ENCODE measurements around the gene ADNP2. TPM values are rescaled to one million over a fixed set of nuclear protein-coding genes. Genes with fewer than 3 reads are reported as not detected.
A peak's percentile ranks its signal among the peaks of the same experiment; 100 is the strongest.

The ADNP2 gene
- total RNA-seq, 1 donor from 2014 or later = 19.2 TPM

- H3K9me3 Mint-ChIP-seq (ENCODE audit: unreplicated experiment) = peaks cover 30% of the 10 kb centered on the region
These were observed 20.2 kb upstream of the ADNP2 start for GRCh38 chr18:80088823-80089222.

GRCh38 chr18:80095414-80095813 lies 13.6 kb upstream of the ADNP2 start:
- H3K36me3 Mint-ChIP-seq (ENCODE audit: unreplicated experiment) = no peaks in the 10 kb centered on the region
- no peak overlapping the region for H3K4me3 Mint-ChIP-seq (ENCODE audit: unreplicated experiment)
- H3K9me3 Mint-ChIP-seq (ENCODE audit: unreplicated experiment) = peaks cover 7% of the 10 kb centered on the region
- no peaks in the 10 kb centered on the region for H3K4me1 Mint-ChIP-seq (ENCODE audit: unreplicated experiment)
- DNase-seq (ENCODE audit: extremely low spot score, unreplicated experiment) = peak; percentile 77
- no peak for TF ChIP-seq CTCF (IDR thresholded peaks at IDR 0.05)
- peaks cover 15% of the 10 kb centered on the region for H3K27me3 Mint-ChIP-seq (ENCODE audit: unreplicated experiment)
- H3K27ac Mint-ChIP-seq (ENCODE audit: unreplicated experiment) = no peak overlapping the region

More at GRCh38 chr18:80088823-80089222, 20.2 kb upstream of the ADNP2 start:
- Mint-ChIP-seq H3K4me3 (ENCODE audit: unreplicated experiment) (no peak overlapping the region), H3K27me3 (ENCODE audit: unreplicated experiment) (peaks cover 8% of the 10 kb centered on the region), H3K36me3 (ENCODE audit: unreplicated experiment) (no peaks in the 10 kb centered on the region), H3K4me1 (ENCODE audit: unreplicated experiment) (no peaks in the 10 kb centered on the region), H3K27ac (ENCODE audit: unreplicated experiment) (no peak overlapping the region)
- DNase-seq (ENCODE audit: extremely low spot score, unreplicated experiment) = no peak
- no peak for TF ChIP-seq CTCF (IDR thresholded peaks at IDR 0.05)

GRCh38 chr18:80096032-80096565 lies 13.0 kb upstream of the ADNP2 start:
- Mint-ChIP-seq H3K27ac (ENCODE audit: unreplicated experiment) (no peak overlapping the region), H3K27me3 (ENCODE audit: unreplicated experiment) (peaks cover 15% of the 10 kb centered on the region), H3K4me1 (ENCODE audit: unreplicated experiment) (no peaks in the 10 kb centered on the region), H3K36me3 (ENCODE audit: unreplicated experiment) (no peaks in the 10 kb centered on the region), H3K4me3 (ENCODE audit: unreplicated experiment) (no peak overlapping the region), H3K9me3 (ENCODE audit: unreplicated experiment) (peaks cover 7% of the 10 kb centered on the region)
- no peak for TF ChIP-seq CTCF (IDR thresholded peaks at IDR 0.05)
- peak; percentile 68 for DNase-seq (ENCODE audit: extremely low spot score, unreplicated experiment)

- Mint-ChIP-seq H3K4me3 (ENCODE audit: unreplicated experiment) (no peak overlapping the region), H3K36me3 (ENCODE audit: unreplicated experiment) (no peaks in the 10 kb centered on the region), H3K27me3 (ENCODE audit: unreplicated experiment) (peaks cover 10% of the 10 kb centered on the region), H3K27ac (ENCODE audit: unreplicated experiment) (no peak overlapping the region), H3K9me3 (ENCODE audit: unreplicated experiment) (no peaks in the 10 kb centered on the region), H3K4me1 (ENCODE audit: unreplicated experiment) (no peaks in the 10 kb centered on the region)
- DNase-seq (ENCODE audit: extremely low spot score, unreplicated experiment) = peak; percentile 59
- TF ChIP-seq CTCF (IDR thresholded peaks at IDR 0.05) = no peak
These were observed 11.9 kb upstream of the ADNP2 start for GRCh38 chr18:80097201-80097600.

- peak; percentile 66 for DNase-seq (ENCODE audit: extremely low spot score, unreplicated experiment)
- H3K9me3 Mint-ChIP-seq (ENCODE audit: unreplicated experiment) = no peaks in the 10 kb centered on the region
- H3K27me3 Mint-ChIP-seq (ENCODE audit: unreplicated experiment) = peaks cover 1% of the 10 kb centered on the region
- no peak for TF ChIP-seq CTCF (IDR thresholded peaks at IDR 0.05)
- H3K36me3 Mint-ChIP-seq (ENCODE audit: unreplicated experiment) = no peaks in the 10 kb centered on the region
- H3K4me3 Mint-ChIP-seq (ENCODE audit: unreplicated experiment) = no peak overlapping the region
- H3K4me1 Mint-ChIP-seq (ENCODE audit: unreplicated experiment) = peaks cover 11% of the 10 kb centered on the region
- H3K27ac Mint-ChIP-seq (ENCODE audit: unreplicated experiment) = peak overlapping the region; percentile 70
These were observed 5.8 kb upstream of the ADNP2 start for GRCh38 chr18:80103231-80103630.

Data from osteocyte (in vitro differentiated cells).